Lower leg skin (tissue), 3 donors: ENCODE results near the gene AGPAT1.

ENCODE experiments used
- CTCF ChIP-seq, 3 donors: fragments of 450-650 bp; IDR thresholded peaks; one replicate each; pipeline ENCODE4 v1.5.1; 2016; ENCODE audit warnings: antibody characterized with exemption in 3 of 3, mild to moderate bottlenecking in 3 of 3, moderate library complexity in 2 of 3
- POLR2A ChIP-seq, 2 donors: fragments of 450-650 bp; IDR thresholded peaks; one replicate each; pipeline ENCODE4 v1.6.1; 2016 to 2017; ENCODE audit warnings: antibody characterized with exemption in 2 of 2, mild to moderate bottlenecking in 1 of 2, moderate library complexity in 1 of 2

GRCh38 chr6:32149092-32149755, 26.7 kb downstream of the AGPAT1 start:
- TF ChIP-seq CTCF (IDR thresholded peaks at IDR 0.05) (no peak), POLR2A (IDR thresholded peaks at IDR 0.05) (no peak)
